ENCODE measurements around the gene ITGB2.
A peak's percentile ranks its signal among the peaks of the same experiment; 100 is the strongest.
"Not testable (repeated sequence)": the region's sequence is repeated elsewhere in the genome, so short reads cannot be mapped to it uniquely, and the experiment has no call there.

Gene ITGB2

GRCh38 chr21:44880405-44881197, 40.1 kb downstream of the ITGB2 start:
- DNase-seq: no peak

- DNase-seq: not testable (repeated sequence)
These were observed 41.5 kb downstream of the ITGB2 start for GRCh38 chr21:44879238-44879637.

GRCh38 chr21:44878053-44878982, 42.4 kb downstream of the ITGB2 start:
- DNase-seq: no peak

- no peak for DNase-seq
These were observed 43.7 kb downstream of the ITGB2 start for GRCh38 chr21:44876849-44877575.

- no peak for DNase-seq
These were observed 45.4 kb downstream of the ITGB2 start for GRCh38 chr21:44875316-44875700.

- DNase-seq: no peak
These were observed 46.0 kb downstream of the ITGB2 start for GRCh38 chr21:44874497-44875315.

- no peak for DNase-seq
These were observed 46.5 kb downstream of the ITGB2 start for GRCh38 chr21:44874240-44874496.

- peak; percentile 98 for DNase-seq
These were observed 47.1 kb downstream of the ITGB2 start, which contains the start of gene PTTG1IP for GRCh38 chr21:44873356-44874239. PTTG1IP (minus strand) TSS chr21:44873690; CDS start chr21:44873616, 74 bp downstream.

GRCh38 chr21:44872649-44873355, 47.9 kb downstream of the ITGB2 start:
- DNase-seq: no peak

GRCh38 chr21:44872323-44872648, 48.4 kb downstream of the ITGB2 start:
- no peak for DNase-seq

- no peak for DNase-seq
These were observed 49.0 kb downstream of the ITGB2 start for GRCh38 chr21:44871576-44872269.

- no peak for DNase-seq
These were observed 49.8 kb downstream of the ITGB2 start for GRCh38 chr21:44870748-44871495.

- DNase-seq: no peak
These were observed 50.6 kb downstream of the ITGB2 start for GRCh38 chr21:44869781-44870747.

- DNase-seq: no peak
These were observed 52.0 kb downstream of the ITGB2 start for GRCh38 chr21:44868707-44869106.

- DNase-seq: no peak
These were observed 52.5 kb downstream of the ITGB2 start for GRCh38 chr21:44867999-44868700.

- no peak for DNase-seq
These were observed 53.2 kb downstream of the ITGB2 start for GRCh38 chr21:44867464-44867863.

GRCh38 chr21:44866780-44867179, 53.9 kb downstream of the ITGB2 start:
- DNase-seq: no peak
